H1 (cell line): ENCODE results near the gene MSI1. TPM values are rescaled to one million over a fixed set of nuclear protein-coding genes. Genes with fewer than 3 reads are reported as not detected.

Source experiments
- CTCF ChIA-PET: fragments of 300-600 bp; sonication (Branson Sonifier 250); formaldehyde crosslinking; loops from one replicate; lab custom pipeline; 2021; ENCODE audit not compliant: partially characterized antibody; lab: Charles Lee
- POLR2A ChIA-PET: fragments of 300-600 bp; sonication (Branson Sonifier 250); formaldehyde crosslinking; loops from one replicate; lab custom pipeline; 2021; ENCODE audit warnings: inconsistent platforms; ENCODE audit not compliant: partially characterized antibody; lab: Charles Lee
- DNase-seq, 2 experiments: peaks; one replicate each; pipeline versions ENCODE4 v3.0.0 to v3.0.0-alpha.2; 2010 to 2022; ENCODE audit warnings: low spot score in 2 of 2, low read depth in 1 of 2, mixed read lengths in 1 of 2
- FAIRE-seq: peaks from 2 replicates; lab custom pipeline; 2011; peaks lifted over from hg19 to GRCh38; lab: Jason Lieb, UNC
- H2AFZ ChIP-seq: 2 replicates; pipeline ENCODE4 v1.8.1; 2012; ENCODE audit warnings: low read length, inconsistent platforms
- H2AK5ac ChIP-seq: 2 replicates; pipeline ENCODE4 v1.6.1; 2013; ENCODE audit warnings: low read depth, low read length
- H2BK120ac ChIP-seq: replicated peaks from 2 replicates; pipeline ENCODE3; 2013; ENCODE audit warnings: low read depth, low read length, inconsistent platforms
- H2BK12ac ChIP-seq: 2 replicates; pipeline ENCODE4 v1.6.1; 2013; ENCODE audit warnings: low read depth, low read length
- H2BK15ac ChIP-seq: 2 replicates; pipeline ENCODE4 v1.6.1; 2013; ENCODE audit warnings: low read length
- H2BK20ac ChIP-seq: 2 replicates; pipeline ENCODE4 v1.6.1; 2013; ENCODE audit warnings: low read length
- H2BK5ac ChIP-seq: 2 replicates; pipeline ENCODE4 v1.6.1; 2013; ENCODE audit warnings: low read depth, low read length
- H3K14ac ChIP-seq: 2 replicates; pipeline ENCODE4 v1.6.1; 2013; ENCODE audit warnings: inconsistent platforms; ENCODE audit not compliant: insufficient read length
- H3K18ac ChIP-seq: 2 replicates; pipeline ENCODE4 v1.6.1; 2013; ENCODE audit warnings: low read length; ENCODE audit errors: extremely low read depth
- H3K23ac ChIP-seq: 2 replicates; pipeline ENCODE4 v1.6.1; 2013; ENCODE audit warnings: inconsistent platforms; ENCODE audit not compliant: insufficient read length
- H3K23me2 ChIP-seq: 2 replicates; pipeline ENCODE4 v1.6.1; 2013; ENCODE audit warnings: low read depth, low read length
- H3K27ac ChIP-seq: 2 replicates; pipeline ENCODE4 v1.6.1; 2011; ENCODE audit warnings: low read depth, low read length, inconsistent platforms
- H3K27me3 ChIP-seq, 4 experiments: replicated peaks in 1 of 4; 1 replicate in 1 of 4; 2 replicates in 3 of 4; pipeline versions ENCODE4 v1.6.1 to v1.8.1; 2011 to 2013; ENCODE audit warnings: low read length in 3 of 4, mild to moderate bottlenecking in 3 of 4, inconsistent platforms in 2 of 4, mixed read lengths in 2 of 4, moderate library complexity in 1 of 4; ENCODE audit not compliant: control insufficient read depth in 3 of 4, insufficient read depth in 3 of 4; ENCODE audit errors: extremely low read depth in 1 of 4
- H3K36me3 ChIP-seq, 4 experiments: 2 replicates each; pipeline versions ENCODE4 v1.6.1 to v1.8.1; 2011 to 2013; ENCODE audit warnings: mild to moderate bottlenecking in 4 of 4, low read length in 3 of 4, moderate library complexity in 2 of 4, control low read depth in 1 of 4, inconsistent platforms in 1 of 4; ENCODE audit not compliant: insufficient read depth in 4 of 4, control insufficient read depth in 2 of 4
- H3K4ac ChIP-seq: replicated peaks from 2 replicates; pipeline ENCODE3; 2013; ENCODE audit warnings: low read length, low read depth, mixed read lengths, inconsistent platforms; ENCODE audit not compliant: insufficient read length
- H3K4me1 ChIP-seq, 4 experiments: replicated peaks in 1 of 4; 1 replicate in 1 of 4; 2 replicates in 3 of 4; pipeline versions ENCODE4 v1.6.1 to v1.8.1; 2011 to 2013; ENCODE audit warnings: low read length in 3 of 4, inconsistent platforms in 2 of 4, mixed read lengths in 1 of 4; ENCODE audit not compliant: insufficient read depth in 4 of 4, control insufficient read depth in 3 of 4
- H3K4me2 ChIP-seq, 2 experiments: 2 replicates each; pipeline versions ENCODE4 v1.6.1 to v1.8.1; 2011 to 2013; ENCODE audit warnings: low read depth in 2 of 2, low read length in 2 of 2, control low read depth in 1 of 2, inconsistent platforms in 1 of 2, mild to moderate bottlenecking in 1 of 2; ENCODE audit not compliant: insufficient read depth in 1 of 2
- H3K4me3 ChIP-seq, 4 experiments: fragments of 200-600, 300-600 bp in 1 of 4; sonication (generic), shearing (Covaris generic), sonication (Bioruptor Twin) in 1 of 4; 2 replicates each; pipeline versions ENCODE4 v1.5.1 to v1.8.1; 2011 to 2016; ENCODE audit warnings: low read length in 4 of 4, low read depth in 3 of 4, control low read depth in 2 of 4, inconsistent platforms in 2 of 4, mild to moderate bottlenecking in 2 of 4, mixed read lengths in 1 of 4, moderate library complexity in 1 of 4; ENCODE audit not compliant: insufficient read depth in 2 of 4; ENCODE audit errors: extremely low read depth in 1 of 4
- H3K56ac ChIP-seq: replicated peaks from 2 replicates; pipeline ENCODE3; 2013; ENCODE audit warnings: low read depth, mild to moderate bottlenecking, mixed read lengths, low read length, inconsistent platforms; ENCODE audit not compliant: insufficient read length
- H3K79me1 ChIP-seq: 2 replicates; pipeline ENCODE4 v1.6.1; 2013; ENCODE audit warnings: low read depth, low read length, control low read depth
- H3K79me2 ChIP-seq, 2 experiments: 2 replicates each; pipeline versions ENCODE4 v1.6.1 to v1.8.1; 2012 to 2013; ENCODE audit warnings: low read length in 2 of 2, mild to moderate bottlenecking in 2 of 2, inconsistent platforms in 1 of 2; ENCODE audit not compliant: insufficient read depth in 2 of 2, control insufficient read depth in 1 of 2
- H3K9ac ChIP-seq, 4 experiments: replicated peaks in 1 of 4; 1 replicate in 1 of 4; 2 replicates in 3 of 4; pipeline versions ENCODE4 v1.6.1 to v1.8.1; 2011 to 2013; ENCODE audit warnings: low read depth in 3 of 4, low read length in 3 of 4, control low read depth in 2 of 4, mild to moderate bottlenecking in 2 of 4, moderate library complexity in 2 of 4, inconsistent platforms in 1 of 4; ENCODE audit errors: extremely low read depth in 1 of 4
- H3K9me3 ChIP-seq, 2 experiments: 2 replicates each; pipeline versions ENCODE4 v1.6.1 to v1.8.1; 2012 to 2013; ENCODE audit warnings: mild to moderate bottlenecking in 2 of 2, moderate library complexity in 2 of 2, control low read depth in 1 of 2, inconsistent platforms in 1 of 2, low read depth in 1 of 2, low read length in 1 of 2, mixed read lengths in 1 of 2; ENCODE audit not compliant: insufficient read depth in 2 of 2
- H4K20me1 ChIP-seq, 2 experiments: replicated peaks in 1 of 2; 2 replicates each; pipeline versions ENCODE3 to v1.8.1; 2011 to 2013; ENCODE audit warnings: inconsistent platforms in 2 of 2, low read length in 2 of 2, mild to moderate bottlenecking in 1 of 2; ENCODE audit not compliant: insufficient read depth in 2 of 2, control insufficient read depth in 1 of 2
- H4K5ac ChIP-seq: 2 replicates; pipeline ENCODE4 v1.6.1; 2013; ENCODE audit warnings: low read length, low read depth, mixed read lengths, inconsistent platforms; ENCODE audit not compliant: insufficient read length
- H4K8ac ChIP-seq: 2 replicates; pipeline ENCODE4 v1.8.0; 2013; ENCODE audit warnings: mild to moderate bottlenecking, moderate library complexity, low read length, inconsistent platforms; ENCODE audit not compliant: insufficient read depth; ENCODE audit errors: extremely low read depth
- H4K91ac ChIP-seq: replicated peaks from 2 replicates; pipeline ENCODE3; 2013; ENCODE audit warnings: low read length, mixed read lengths, inconsistent platforms; ENCODE audit not compliant: insufficient read length
- CREB1 ChIP-seq: IDR thresholded peaks from 2 replicates; pipeline ENCODE4 v1.6.1; 2012; ENCODE audit warnings: inconsistent platforms
- EZH2 ChIP-seq: fragments of 200-600 bp; sonication (generic); IDR thresholded peaks from 2 replicates; pipeline ENCODE4 v1.7.1; 2012; ENCODE audit warnings: low read depth, mild to moderate bottlenecking, moderate library complexity, low read length, inconsistent platforms; ENCODE audit not compliant: severe bottlenecking
- POLR2A ChIP-seq, 2 experiments: IDR thresholded peaks; 1 replicate in 1 of 2; 2 replicates in 1 of 2; pipeline ENCODE4 v1.6.1; 2011; ENCODE audit warnings: low read depth in 2 of 2, low read length in 2 of 2, mild to moderate bottlenecking in 2 of 2; ENCODE audit errors: control extremely low read depth in 1 of 2
- POLR2AphosphoS5 ChIP-seq: IDR thresholded peaks from 2 replicates; pipeline ENCODE4 v1.6.1; 2011; ENCODE audit warnings: low read depth, low read length
- WGBS, 2 experiments: shearing (Covaris generic) in 1 of 2; methylation state at CpG; one replicate each; pipeline versions ENCODE4 v1.1.6 to v1.1.7; 2013 to 2015; ENCODE audit warnings: low lambda C conversion rate in 2 of 2, mixed read lengths in 2 of 2, inconsistent platforms in 1 of 2, low coverage in 1 of 2, missing lambda C conversion rate in 1 of 2; ENCODE audit not compliant: insufficient replicate concordance in 2 of 2, insufficient coverage in 1 of 2, insufficient read length in 1 of 2; ENCODE audit errors: extremely low coverage in 1 of 2, missing lambda C conversion rate in 1 of 2; 5-methylcytosine and 5-hydroxymethylcytosine counted together
- polyA plus RNA-seq, 7 experiments: library from polyadenylated mRNA; depleted of rRNA in 3 of 7; stranded (reverse) in 5 of 7; unstranded in 2 of 7; fragments of >200 nt in 5 of 7; fragments of 200-250 nt in 2 of 7; gene quantifications; 1 replicate in 5 of 7; 2 replicates in 1 of 7; 4 replicates in 1 of 7; pipeline versions ENCODE4 v1.2.1 to v1.2.3, GENCODE V29; 2011 to 2013; ENCODE audit warnings: missing spikeins in 2 of 7, mixed read lengths in 2 of 7
- total RNA-seq: library from RNA; stranded (reverse); fragmentation: NEBNext Ultra II Directional; extraction: Animal tissue kit (Norgen Biotek cat#: 25700); gene quantifications from 2 replicates; pipeline ENCODE4 v1.2.1, GENCODE V29; 2021

MSI1 gene
- total and polyA plus RNA-seq, 2 of the 8 experiments (the other 6 are each of a cell fraction or from before 2014, with no cell fraction given) = 13.5 to 51.9 TPM

DNA sequence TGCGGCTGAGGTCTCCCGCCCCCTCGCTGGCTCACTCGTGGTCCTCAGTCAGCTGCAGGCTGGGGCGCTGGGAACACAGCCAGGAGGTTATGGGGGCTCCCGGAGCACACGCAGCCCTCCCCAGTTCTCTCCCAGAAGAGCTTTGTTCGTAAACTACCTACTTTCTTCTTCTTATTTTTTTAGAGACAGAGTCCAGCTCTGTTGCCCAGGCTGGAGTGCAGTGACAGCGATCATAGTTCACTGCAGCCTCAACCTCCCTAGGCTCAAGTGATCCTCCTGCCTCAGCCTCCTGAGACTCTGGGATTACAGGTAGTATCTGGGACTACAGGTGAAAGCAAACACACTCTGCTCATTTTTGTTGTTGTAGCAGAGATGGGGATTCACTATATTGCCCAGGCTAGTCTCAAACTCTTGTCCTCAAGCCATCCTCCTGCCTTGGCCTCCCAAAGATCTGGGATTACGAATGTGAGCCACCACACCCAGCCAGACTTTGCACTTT lies 25.9 kb downstream of the MSI1 start:
- no peak overlapping the region for H2BK5ac ChIP-seq
- no peak overlapping the region for H3K4me2 ChIP-seq
- H3K36me3 ChIP-seq = peaks cover 7 to 41% (median 27%) of the 10 kb centered on the region in 4 experiments; a peak in 6 of 8 replicates
- DNase-seq = no peak
- CTCF ChIA-PET = interaction anchor here (0.6 to 3.1 kb wide), 4 partner anchors 16 to 67 kb away, joined by 3 to 13 read pairs (median 3); no protein-coding TSS in a partner anchor
- H2BK20ac ChIP-seq = no peak overlapping the region
- FAIRE-seq = no peak
- peaks cover 0 to 2% of the 10 kb centered on the region in 2 experiments; a peak in 1 of 4 replicates for H3K9me3 ChIP-seq
- no peak overlapping the region for H2AFZ ChIP-seq
- no peaks in the 10 kb centered on the region for H3K23me2 ChIP-seq
- H3K23ac ChIP-seq = no peak overlapping the region
- H3K4ac ChIP-seq = no peak overlapping the region
- H2BK12ac ChIP-seq = no peak overlapping the region
- no peak overlapping the region for H2AK5ac ChIP-seq
- no peaks in the 10 kb centered on the region for H3K79me1 ChIP-seq
- H3K14ac ChIP-seq = no peak overlapping the region
- no peak overlapping the region for H4K91ac ChIP-seq
- no peak overlapping the region for H2BK15ac ChIP-seq
- 86% methylated on average over 9 of the region's 10 CpGs; no CpG with 5 or more reads in 1 of the 2 experiments for WGBS, 2 experiments
- no peak overlapping the region for H3K4me3 ChIP-seq
- no peak overlapping the region for H4K5ac ChIP-seq
- H4K20me1 ChIP-seq = peaks cover 0 to 4% of the 10 kb centered on the region in 2 experiments
- no peak overlapping the region for H3K56ac ChIP-seq
- no peaks in the 10 kb centered on the region for H3K79me2 ChIP-seq
- TF ChIP-seq POLR2A (IDR thresholded peaks at IDR 0.05; ENCODE audit: control extremely low read depth in 1 of 2, low read depth in 2 of 2, low read length in 2 of 2) = 0 out of 3 replicates have a peak, but pooled peaks of 1 of the 2 experiments have one; percentile 24
- no peak for TF ChIP-seq EZH2
- TF ChIP-seq POLR2AphosphoS5 = peak; percentile 40; the same call in 1 of the 2 replicates
- TF ChIP-seq CREB1 = no peak
- TF ChIP-seq, all 59 proteins: peak for 2
- POLR2A ChIA-PET = interaction anchor here (0.6 to 2.9 kb wide), 7 partner anchors 8 to 84 kb away, joined by 3 to 13 read pairs (median 4); no protein-coding TSS in a partner anchor
- Histone ChIP-seq H3K27me3 (no peaks in the 10 kb centered on the region), H3K9ac (no peak overlapping the region), H3K27ac (no peak overlapping the region), H2BK120ac (no peak overlapping the region), H3K4me1 (peaks cover 0 to 9% (median 4%) of the 10 kb centered on the region in 4 experiments; a peak in 5 of 7 replicates), H3K18ac (no peak overlapping the region), H4K8ac (peak overlapping the region; percentile 85; the same call in 1 of the 2 replicates)
